ENCODE results near the gene MAGEH1.
"Not testable (repeated sequence)": the region's sequence is repeated elsewhere in the genome, so short reads cannot be mapped to it uniquely, and the experiment has no call there.

Gene MAGEH1

DNA sequence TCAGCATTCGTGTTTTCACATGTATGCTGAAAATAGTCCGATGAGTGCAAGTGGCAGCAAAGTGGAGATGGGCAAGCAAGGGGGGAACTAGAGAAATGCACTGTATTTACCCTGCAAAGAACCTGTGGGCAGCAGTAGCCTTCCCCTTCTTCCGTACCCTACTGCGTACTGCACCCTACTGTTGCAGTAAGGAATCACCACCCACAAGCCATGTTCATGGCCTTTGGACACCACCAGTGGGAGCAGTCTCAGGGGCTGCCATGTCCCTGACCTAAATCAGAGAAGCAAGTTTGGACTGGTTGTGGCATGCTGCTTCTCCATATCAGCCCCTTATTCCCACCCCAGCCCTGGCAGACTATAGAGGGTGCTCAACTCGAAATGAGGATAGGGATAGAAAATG lies 12.1 kb downstream of the MAGEH1 start:
- not testable (repeated sequence) for H3F3A ChIP-seq (ENCODE audit: insufficient read depth); H3K27me3 ChIP-seq (ENCODE audit: low read length); H3K36me3 ChIP-seq (ENCODE audit: low read length); H2AFZ ChIP-seq (ENCODE audit: low read depth, low read length, severe bottlenecking); H3K9me2 ChIP-seq (replicated peaks; ENCODE audit: insufficient read depth, low read length); H3K4me3 ChIP-seq (ENCODE audit: insufficient read depth, low read length, poor library complexity, severe bottlenecking); H3K4me2 ChIP-seq (ENCODE audit: low read depth, low read length, poor library complexity, severe bottlenecking); H3K9me3 ChIP-seq (ENCODE audit: insufficient read depth, low read length); H3K9ac ChIP-seq (ENCODE audit: low read length); H4K20me1 ChIP-seq (ENCODE audit: low read depth, low read length); H3K79me2 ChIP-seq (ENCODE audit: insufficient read depth, low read length); H3K27ac ChIP-seq (ENCODE audit: low read depth, low read length)

GRCh38 chrX:55465108-55465507 lies 13.2 kb downstream of the MAGEH1 start:
- not testable (repeated sequence) for H3K4me2 ChIP-seq (ENCODE audit: low read depth, low read length, poor library complexity, severe bottlenecking); H3K9me2 ChIP-seq (replicated peaks; ENCODE audit: insufficient read depth, low read length); H3K9ac ChIP-seq (ENCODE audit: low read length); H3K79me2 ChIP-seq (ENCODE audit: insufficient read depth, low read length); H3K36me3 ChIP-seq (ENCODE audit: low read length); H3K27ac ChIP-seq (ENCODE audit: low read depth, low read length); H3K4me3 ChIP-seq (ENCODE audit: insufficient read depth, low read length, poor library complexity, severe bottlenecking); H2AFZ ChIP-seq (ENCODE audit: low read depth, low read length, severe bottlenecking); H3K9me3 ChIP-seq (ENCODE audit: insufficient read depth, low read length); H3F3A ChIP-seq (ENCODE audit: insufficient read depth); H3K27me3 ChIP-seq (ENCODE audit: low read length); H4K20me1 ChIP-seq (ENCODE audit: low read depth, low read length)

GRCh38 chrX:55465791-55466190 lies 13.9 kb downstream of the MAGEH1 start:
- not testable (repeated sequence) for H3F3A ChIP-seq (ENCODE audit: insufficient read depth); H4K20me1 ChIP-seq (ENCODE audit: low read depth, low read length); H3K27ac ChIP-seq (ENCODE audit: low read depth, low read length); H3K9me3 ChIP-seq (ENCODE audit: insufficient read depth, low read length); H3K4me3 ChIP-seq (ENCODE audit: insufficient read depth, low read length, poor library complexity, severe bottlenecking); H3K9me2 ChIP-seq (replicated peaks; ENCODE audit: insufficient read depth, low read length); H2AFZ ChIP-seq (ENCODE audit: low read depth, low read length, severe bottlenecking); H3K79me2 ChIP-seq (ENCODE audit: insufficient read depth, low read length); H3K36me3 ChIP-seq (ENCODE audit: low read length); H3K9ac ChIP-seq (ENCODE audit: low read length); H3K27me3 ChIP-seq (ENCODE audit: low read length); H3K4me2 ChIP-seq (ENCODE audit: low read depth, low read length, poor library complexity, severe bottlenecking)

DNA sequence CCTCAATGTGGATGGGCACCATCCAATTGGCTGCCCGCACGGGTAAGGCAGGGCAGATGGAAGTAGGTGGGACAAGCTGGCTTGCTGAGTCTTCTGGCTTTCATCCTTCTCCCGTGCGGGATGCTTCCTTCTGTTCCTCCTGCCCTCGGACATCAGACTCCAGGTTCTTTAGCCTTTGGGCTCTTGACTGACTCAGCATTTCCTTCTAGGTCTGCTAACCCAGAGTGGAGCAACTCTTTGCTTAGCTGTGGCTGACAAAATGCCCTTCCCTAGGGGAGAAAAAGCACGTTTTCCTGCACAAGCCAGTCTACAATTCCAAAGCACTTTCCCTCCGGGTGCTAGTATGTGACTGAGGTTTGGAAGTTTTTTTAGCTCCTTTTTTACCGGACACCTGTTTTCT lies 28.0 kb downstream of the MAGEH1 start:
- not testable (repeated sequence) for H3K27me3 ChIP-seq (ENCODE audit: low read length); H3K36me3 ChIP-seq (ENCODE audit: low read length); H3K4me3 ChIP-seq (ENCODE audit: insufficient read depth, low read length, poor library complexity, severe bottlenecking); H3K79me2 ChIP-seq (ENCODE audit: insufficient read depth, low read length); H2AFZ ChIP-seq (ENCODE audit: low read depth, low read length, severe bottlenecking); H3K9ac ChIP-seq (ENCODE audit: low read length); H3K27ac ChIP-seq (ENCODE audit: low read depth, low read length); H3K4me2 ChIP-seq (ENCODE audit: low read depth, low read length, poor library complexity, severe bottlenecking); H3K9me2 ChIP-seq (replicated peaks; ENCODE audit: insufficient read depth, low read length); H3K9me3 ChIP-seq (ENCODE audit: insufficient read depth, low read length); H4K20me1 ChIP-seq (ENCODE audit: low read depth, low read length); H3F3A ChIP-seq (ENCODE audit: insufficient read depth)

DNA sequence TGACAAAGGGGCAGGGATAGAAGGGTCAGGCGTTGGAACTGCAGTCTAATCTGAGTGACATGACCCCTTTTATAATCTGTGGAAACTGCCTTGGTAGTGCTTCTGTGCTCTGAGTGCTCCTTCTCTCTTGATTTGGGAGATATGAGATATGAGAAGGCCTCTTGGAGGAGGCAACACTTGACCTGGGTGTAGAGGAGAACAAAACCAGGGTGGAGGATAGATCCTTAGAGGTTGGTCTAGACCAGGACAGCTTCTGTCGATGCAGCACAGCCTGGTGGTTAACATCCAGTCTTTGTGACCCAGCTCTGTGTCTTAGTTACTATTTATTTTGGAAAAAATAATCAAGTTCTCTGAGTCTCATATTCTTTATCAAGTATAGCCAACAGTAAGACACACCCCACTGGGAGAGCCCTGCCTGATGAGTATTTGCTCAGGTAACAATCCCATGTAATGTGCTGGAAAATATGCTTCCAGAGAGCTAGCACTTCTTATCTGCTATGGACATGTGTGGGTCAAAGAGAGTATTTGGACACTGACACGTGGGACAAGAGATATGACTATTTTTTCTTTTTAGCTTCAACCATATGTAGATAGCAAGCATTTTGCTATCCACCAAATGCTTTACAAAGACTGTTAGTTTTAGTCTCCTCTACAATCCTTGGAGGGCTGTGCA lies 28.6 kb downstream of the MAGEH1 start:
- H3K9ac ChIP-seq (ENCODE audit: low read length), result no peak overlapping the region
- H3K4me3 ChIP-seq (ENCODE audit: insufficient read depth, low read length, poor library complexity, severe bottlenecking), result no peak overlapping the region
- no peaks in the 10 kb centered on the region for H4K20me1 ChIP-seq (ENCODE audit: low read depth, low read length)
- H3K9me3 ChIP-seq (ENCODE audit: insufficient read depth, low read length), result no peaks in the 10 kb centered on the region
- H3K27me3 ChIP-seq (ENCODE audit: low read length), result no peaks in the 10 kb centered on the region
- no peak for TF ChIP-seq CTCF (IDR thresholded peaks at IDR 0.05; ENCODE audit: insufficient read depth, low read length, poor library complexity, severe bottlenecking)
- TF ChIP-seq EZH2phosphoT487 (conservative IDR thresholded peaks at IDR 0.05; ENCODE audit: low read length), result no peak
- H2AFZ ChIP-seq (ENCODE audit: low read depth, low read length, severe bottlenecking), result no peak overlapping the region
- H3K9me2 ChIP-seq (replicated peaks; ENCODE audit: insufficient read depth, low read length), result no peaks in the 10 kb centered on the region
- no peaks in the 10 kb centered on the region for H3K36me3 ChIP-seq (ENCODE audit: low read length)
- H3K79me2 ChIP-seq (ENCODE audit: insufficient read depth, low read length), result no peaks in the 10 kb centered on the region
- no peaks in the 10 kb centered on the region for H3F3A ChIP-seq (ENCODE audit: insufficient read depth)
- no peak overlapping the region for H3K27ac ChIP-seq (ENCODE audit: low read depth, low read length)
- no peak overlapping the region for H3K4me2 ChIP-seq (ENCODE audit: low read depth, low read length, poor library complexity, severe bottlenecking)
